ENCODE data around the gene FAM184B.

GRCh38 chr4:17761062-17761461, 20.4 kb downstream of the FAM184B start:
- TF ChIP-seq CTCF (conservative IDR thresholded peaks at IDR 0.05; ENCODE audit: low read depth, low read length) (no peak), RAD21 (IDR thresholded peaks at IDR 0.05; ENCODE audit: low read length) (no peak), POLR2A (IDR thresholded peaks at IDR 0.05; ENCODE audit: low read depth, low read length) (no peak), RFX5 (IDR thresholded peaks at IDR 0.05; ENCODE audit: low read depth, low read length) (no peak)
